ENCODE measurements around the gene GJA4.

Gene GJA4

GRCh38 chr1:34839526-34840305 is 46.9 kb downstream of the GJA4 start:
- no peak for TF ChIP-seq MAX (IDR thresholded peaks at IDR 0.05; ENCODE audit: low read depth, low read length)
- no peak for TF ChIP-seq MYC (IDR thresholded peaks at IDR 0.05; ENCODE audit: low read depth, low read length)
- no peak for TF ChIP-seq CTCF (IDR thresholded peaks at IDR 0.05; ENCODE audit: low read depth, low read length)
- H3K4me3 ChIP-seq (ENCODE audit: low read depth, low read length), result no peak overlapping the region
- no peak for DNase-seq (ENCODE audit: low read depth)

- DNase-seq (ENCODE audit: low read depth), result no peak
- TF ChIP-seq MAX (IDR thresholded peaks at IDR 0.05; ENCODE audit: low read depth, low read length) (no peak), POLR2A (IDR thresholded peaks at IDR 0.05; ENCODE audit: extremely low read depth, insufficient read length) (no peak), CTCF (IDR thresholded peaks at IDR 0.05; ENCODE audit: low read depth, low read length) (no peak), MYC (IDR thresholded peaks at IDR 0.05; ENCODE audit: low read depth, low read length) (no peak)
Measured at GRCh38 chr1:34840426-34840825, 47.6 kb downstream of the GJA4 start.

GRCh38 chr1:34842073-34842472 is 49.3 kb downstream of the GJA4 start:
- no peak for DNase-seq (ENCODE audit: low read depth)
- TF ChIP-seq MAX (IDR thresholded peaks at IDR 0.05; ENCODE audit: low read depth, low read length), result no peak
- no peak for TF ChIP-seq CTCF (IDR thresholded peaks at IDR 0.05; ENCODE audit: low read depth, low read length)
- no peak for TF ChIP-seq POLR2A (IDR thresholded peaks at IDR 0.05; ENCODE audit: extremely low read depth, insufficient read length)
- no peak for TF ChIP-seq MYC (IDR thresholded peaks at IDR 0.05; ENCODE audit: low read depth, low read length)
- no peak overlapping the region for H3K4me3 ChIP-seq (ENCODE audit: low read depth, low read length)

More at GRCh38 chr1:34840426-34840825, 47.6 kb downstream of the GJA4 start:
- H3K4me3 ChIP-seq (ENCODE audit: low read depth, low read length), result no peak overlapping the region

- H3K4me3 ChIP-seq (ENCODE audit: low read depth, low read length), result no peak overlapping the region
- no peak for DNase-seq (ENCODE audit: low read depth)
- TF ChIP-seq CTCF (IDR thresholded peaks at IDR 0.05; ENCODE audit: low read depth, low read length) (no peak), MAX (IDR thresholded peaks at IDR 0.05; ENCODE audit: low read depth, low read length) (no peak), MYC (IDR thresholded peaks at IDR 0.05; ENCODE audit: low read depth, low read length) (no peak), POLR2A (IDR thresholded peaks at IDR 0.05; ENCODE audit: extremely low read depth, insufficient read length) (no peak)
Measured at GRCh38 chr1:34842952-34843371, 50.2 kb downstream of the GJA4 start.

GRCh38 chr1:34843392-34844251 is 50.8 kb downstream of the GJA4 start:
- no peak overlapping the region for H3K4me3 ChIP-seq (ENCODE audit: low read depth, low read length)
- TF ChIP-seq MAX (IDR thresholded peaks at IDR 0.05; ENCODE audit: low read depth, low read length), result no peak
- TF ChIP-seq CTCF (IDR thresholded peaks at IDR 0.05; ENCODE audit: low read depth, low read length), result no peak
- TF ChIP-seq MYC (IDR thresholded peaks at IDR 0.05; ENCODE audit: low read depth, low read length), result no peak
- TF ChIP-seq POLR2A (IDR thresholded peaks at IDR 0.05; ENCODE audit: extremely low read depth, insufficient read length), result no peak
- no peak for DNase-seq (ENCODE audit: low read depth)

Measured in NB4 (cell line).